ENCODE results near the gene RPS27.

Gene RPS27

GRCh38 chr1:153961421-153961820 is 29.1 kb upstream of the RPS27 start:
- H3K4me3 ChIP-seq (ENCODE audit: low read length, poor library complexity, severe bottlenecking): peak overlapping the region; percentile 80
- H2AFZ ChIP-seq (ENCODE audit: low read length): no peak overlapping the region
- no peaks in the 10 kb centered on the region for H3F3A ChIP-seq (ENCODE audit: low read depth)
- peaks cover 63% of the 10 kb centered on the region for H3K79me2 ChIP-seq (ENCODE audit: insufficient read depth, low read length)
- no peaks in the 10 kb centered on the region for H3K36me3 ChIP-seq (ENCODE audit: insufficient read depth, low read length)
- peaks cover 49% of the 10 kb centered on the region for H3K4me1 ChIP-seq (ENCODE audit: insufficient read depth, low read length, poor library complexity, severe bottlenecking)
- TF ChIP-seq, protein P1, sequence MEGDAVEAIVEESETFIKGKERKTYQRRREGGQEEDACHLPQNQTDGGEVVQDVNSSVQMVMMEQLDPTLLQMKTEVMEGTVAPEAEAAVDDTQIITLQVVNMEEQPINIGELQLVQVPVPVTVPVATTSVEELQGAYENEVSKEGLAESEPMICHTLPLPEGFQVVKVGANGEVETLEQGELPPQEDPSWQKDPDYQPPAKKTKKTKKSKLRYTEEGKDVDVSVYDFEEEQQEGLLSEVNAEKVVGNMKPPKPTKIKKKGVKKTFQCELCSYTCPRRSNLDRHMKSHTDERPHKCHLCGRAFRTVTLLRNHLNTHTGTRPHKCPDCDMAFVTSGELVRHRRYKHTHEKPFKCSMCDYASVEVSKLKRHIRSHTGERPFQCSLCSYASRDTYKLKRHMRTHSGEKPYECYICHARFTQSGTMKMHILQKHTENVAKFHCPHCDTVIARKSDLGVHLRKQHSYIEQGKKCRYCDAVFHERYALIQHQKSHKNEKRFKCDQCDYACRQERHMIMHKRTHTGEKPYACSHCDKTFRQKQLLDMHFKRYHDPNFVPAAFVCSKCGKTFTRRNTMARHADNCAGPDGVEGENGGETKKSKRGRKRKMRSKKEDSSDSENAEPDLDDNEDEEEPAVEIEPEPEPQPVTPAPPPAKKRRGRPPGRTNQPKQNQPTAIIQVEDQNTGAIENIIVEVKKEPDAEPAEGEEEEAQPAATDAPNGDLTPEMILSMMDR (conservative IDR thresholded peaks at IDR 0.05; ENCODE audit: low read length): no peak
- no peak for TF ChIP-seq EZH2phosphoT487 (IDR thresholded peaks at IDR 0.05; ENCODE audit: borderline replicate concordance)
- peak overlapping the region; percentile 94 for H3K4me2 ChIP-seq (ENCODE audit: low read depth, low read length, poor library complexity, severe bottlenecking)
- peak overlapping the region; percentile 85 for H3K9ac ChIP-seq (ENCODE audit: low read depth, low read length, poor library complexity, severe bottlenecking)
- peaks cover 18% of the 10 kb centered on the region for H4K20me1 ChIP-seq (ENCODE audit: insufficient read depth, low read length, poor library complexity, severe bottlenecking)
- H3K9me3 ChIP-seq (ENCODE audit: insufficient read depth, low read depth, low read length): no peaks in the 10 kb centered on the region
- H3K9me2 ChIP-seq (replicated peaks; ENCODE audit: low read depth, low read length): no peaks in the 10 kb centered on the region
- no peaks in the 10 kb centered on the region for H3K27me3 ChIP-seq (ENCODE audit: insufficient read depth, low read length, poor library complexity, severe bottlenecking)

DNA sequence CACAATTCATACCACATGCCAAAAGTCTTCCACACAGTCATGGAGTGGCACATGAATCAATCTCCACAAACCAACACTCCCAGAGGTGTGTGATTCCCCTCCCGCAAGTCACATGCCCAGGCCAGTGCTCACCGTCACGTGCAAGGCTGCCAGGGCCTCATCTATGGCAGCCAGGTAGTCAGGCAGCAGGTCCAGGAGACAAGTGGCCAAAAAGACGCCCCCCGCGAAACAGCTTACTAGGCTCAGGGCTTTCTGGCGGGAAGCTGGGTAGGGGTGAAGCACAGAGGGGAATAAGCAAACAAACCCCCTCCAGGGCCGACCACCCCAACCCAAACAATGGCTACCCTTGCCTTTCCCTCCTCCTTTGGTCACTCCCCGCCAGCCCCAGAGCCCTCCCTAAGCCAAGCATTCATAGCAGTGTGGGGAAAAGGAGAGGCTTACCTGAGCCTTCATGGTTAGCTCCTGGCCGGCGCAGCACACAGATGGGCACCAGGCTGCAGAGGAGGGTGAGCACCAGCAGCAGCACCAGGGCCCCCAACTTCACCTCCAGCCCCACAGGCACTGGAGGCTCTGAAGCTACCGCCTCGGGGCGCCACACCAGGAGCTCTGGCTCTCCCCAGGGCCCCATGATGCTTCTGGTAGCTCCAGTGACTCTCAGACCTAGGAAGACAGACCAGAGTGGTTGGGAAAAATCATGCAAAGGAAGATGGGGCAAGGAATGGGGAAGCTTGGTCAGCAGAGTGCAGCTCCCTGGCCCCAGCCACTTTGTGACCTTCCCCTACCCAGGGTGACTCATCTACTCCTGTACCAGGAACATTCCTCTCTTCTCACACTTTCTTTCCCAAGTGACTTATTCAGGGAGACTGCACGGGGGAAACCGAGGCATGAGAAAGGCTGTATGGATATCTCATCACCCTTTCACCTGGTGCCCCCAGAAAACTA is 28.2 kb upstream of the RPS27 start:
- Histone ChIP-seq H3K27me3 (ENCODE audit: insufficient read depth, low read length, poor library complexity, severe bottlenecking) (no peaks in the 10 kb centered on the region), H3K4me3 (ENCODE audit: low read length, poor library complexity, severe bottlenecking) (peak overlapping the region; percentile 80), H3K9ac (ENCODE audit: low read depth, low read length, poor library complexity, severe bottlenecking) (peak overlapping the region; percentile 85), H3K4me1 (ENCODE audit: insufficient read depth, low read length, poor library complexity, severe bottlenecking) (peaks cover 46% of the 10 kb centered on the region), H4K20me1 (ENCODE audit: insufficient read depth, low read length, poor library complexity, severe bottlenecking) (peaks cover 8% of the 10 kb centered on the region), H3K79me2 (ENCODE audit: insufficient read depth, low read length) (peaks cover 60% of the 10 kb centered on the region), H3K9me2 (replicated peaks; ENCODE audit: low read depth, low read length) (no peaks in the 10 kb centered on the region), H3K36me3 (ENCODE audit: insufficient read depth, low read length) (no peaks in the 10 kb centered on the region), H3K9me3 (ENCODE audit: insufficient read depth, low read depth, low read length) (no peaks in the 10 kb centered on the region), H3F3A (ENCODE audit: low read depth) (no peaks in the 10 kb centered on the region), H2AFZ (ENCODE audit: low read length) (no peak overlapping the region), H3K4me2 (ENCODE audit: low read depth, low read length, poor library complexity, severe bottlenecking) (peak overlapping the region; percentile 94)
- no peak for TF ChIP-seq EZH2phosphoT487 (IDR thresholded peaks at IDR 0.05; ENCODE audit: borderline replicate concordance)
- TF ChIP-seq, protein P1 (conservative IDR thresholded peaks at IDR 0.05; ENCODE audit: low read length): no peak

GRCh38 chr1:153963030-153963849 is 27.3 kb upstream of the RPS27 start, which contains the start of gene SLC39A1:
SLC39A1 (minus strand) TSS chr1:153963537; CDS start chr1:153962715, 822 bp downstream.
- Histone ChIP-seq H3K9ac (ENCODE audit: low read depth, low read length, poor library complexity, severe bottlenecking) (peak within 1 kb of the TSS; percentile 85), H3K27me3 (ENCODE audit: insufficient read depth, low read length, poor library complexity, severe bottlenecking) (no peaks in the 10 kb centered on the region), H3K36me3 (ENCODE audit: insufficient read depth, low read length) (no peaks in the 10 kb centered on the region), H4K20me1 (ENCODE audit: insufficient read depth, low read length, poor library complexity, severe bottlenecking) (peaks cover 6% of the 10 kb centered on the region), H3K9me2 (replicated peaks; ENCODE audit: low read depth, low read length) (no peaks in the 10 kb centered on the region), H3K79me2 (ENCODE audit: insufficient read depth, low read length) (peaks cover 58% of the 10 kb centered on the region), H3K4me2 (ENCODE audit: low read depth, low read length, poor library complexity, severe bottlenecking) (peak within 1 kb of the TSS; percentile 94), H3K4me3 (ENCODE audit: low read length, poor library complexity, severe bottlenecking) (peak within 1 kb of the TSS; percentile 80), H3K9me3 (ENCODE audit: insufficient read depth, low read depth, low read length) (no peaks in the 10 kb centered on the region), H3F3A (ENCODE audit: low read depth) (no peaks in the 10 kb centered on the region), H2AFZ (ENCODE audit: low read length) (peak within 1 kb of the TSS; percentile 88), H3K4me1 (ENCODE audit: insufficient read depth, low read length, poor library complexity, severe bottlenecking) (peaks cover 43% of the 10 kb centered on the region)
- no peak for TF ChIP-seq EZH2phosphoT487 (IDR thresholded peaks at IDR 0.05; ENCODE audit: borderline replicate concordance)

All from Loucy (cell line).